GM12878 (cell line): ENCODE results near the gene SLC13A3. TPM values are rescaled to one million over a fixed set of nuclear protein-coding genes. Genes with fewer than 3 reads are reported as not detected.
A peak's percentile ranks its signal among the peaks of the same experiment; 100 is the strongest.

ENCODE experiments used
- ATAC-seq: fragments of 200-7000 bp; cut with Tn5 transposase; 3 replicates; pipeline ENCODE4 v1.9.1; 2020; ENCODE audit warnings: mild to moderate bottlenecking, moderate library complexity
- BruUV-seq: library from RNA; stranded (reverse); fragments of 400-500 nt; replicated peaks from 2 replicates; lab custom pipeline; 2021; lab: Mats Ljungman, UMichigan
- CTCF ChIA-PET: fragments of 300-600 bp; sonication (Branson Sonifier 250); formaldehyde crosslinking; extraction: SDS; loops from one replicate; lab custom pipeline; 2021; ENCODE audit warnings: inconsistent platforms; lab: Yijun Ruan, JAX
- POLR2A ChIA-PET: fragments of 350-600 bp; formaldehyde crosslinking; extraction: SDS; loops from one replicate; lab custom pipeline; 2021; ENCODE audit warnings: inconsistent platforms; lab: Charles Lee
- RAD21 ChIA-PET: fragments of 300-600 bp; sonication (Branson Sonifier 250); formaldehyde crosslinking; loops from one replicate; lab custom pipeline; 2023; ENCODE audit warnings: antibody characterized with exemption; ENCODE audit not compliant: unreplicated experiment; lab: Charles Lee
- SMC1A ChIA-PET: fragments of 300-600 bp; sonication (Branson Sonifier 250); formaldehyde crosslinking; loops from one replicate; lab custom pipeline; 2023; ENCODE audit not compliant: unreplicated experiment, uncharacterized antibody; lab: Charles Lee
- DNase-seq: peaks from one replicate; pipeline ENCODE4 v3.0.0-alpha.2; 2011; ENCODE audit warnings: low read depth, low spot score
- FAIRE-seq: peaks from 3 replicates; lab custom pipeline; 2011; peaks lifted over from hg19 to GRCh38; lab: Jason Lieb, UNC
- H2AFZ ChIP-seq: 2 replicates; pipeline ENCODE4 v1.6.0; 2011; ENCODE audit warnings: low read depth, low read length, control low read depth; ENCODE audit not compliant: control insufficient read depth
- H3K27ac ChIP-seq: 2 replicates; pipeline ENCODE4 v1.5.1; 2011; ENCODE audit warnings: control low read depth; ENCODE audit not compliant: control insufficient read depth, insufficient read depth
- H3K27me3 ChIP-seq, 2 experiments: replicated peaks in 1 of 2; 2 replicates each; pipeline versions ENCODE4 v1.6.0 to v1.6.1; 2011; ENCODE audit warnings: low read length in 1 of 2; ENCODE audit not compliant: control insufficient read depth in 2 of 2, insufficient read depth in 2 of 2
- H3K36me3 ChIP-seq, 2 experiments: 2 replicates each; pipeline ENCODE4 v1.5.1; 2011; ENCODE audit warnings: low read length in 1 of 2; ENCODE audit not compliant: control insufficient read depth in 2 of 2, insufficient read depth in 2 of 2
- H3K4me1 ChIP-seq: 2 replicates; pipeline ENCODE4 v1.6.1; 2011; ENCODE audit warnings: mild to moderate bottlenecking, low read length, moderate library complexity, mixed read lengths; ENCODE audit not compliant: control insufficient read depth, insufficient read depth
- H3K4me2 ChIP-seq: 2 replicates; pipeline ENCODE4 v1.6.0; 2011; ENCODE audit warnings: control low read depth; ENCODE audit not compliant: control insufficient read depth, insufficient read depth
- H3K4me3 ChIP-seq: fragments of 200-600 bp; sonication (generic); 2 replicates; pipeline ENCODE4 v1.5.1; 2016
- H3K79me2 ChIP-seq: 2 replicates; pipeline ENCODE4 v1.6.0; 2011; ENCODE audit warnings: low read length; ENCODE audit not compliant: control insufficient read depth, insufficient read depth
- H3K9ac ChIP-seq: 2 replicates; pipeline ENCODE4 v1.8.0; 2011; ENCODE audit warnings: low read length, control low read depth, mixed read lengths; ENCODE audit not compliant: control insufficient read depth, insufficient read depth
- H3K9me3 ChIP-seq: replicated peaks from 3 replicates; pipeline ENCODE4 v1.5.1; 2011; ENCODE audit warnings: mild to moderate bottlenecking, low read length; ENCODE audit not compliant: control insufficient read depth, insufficient read depth
- H4K20me1 ChIP-seq: 2 replicates; pipeline ENCODE4 v1.6.0; 2011; ENCODE audit not compliant: control insufficient read depth, insufficient read depth
- ASH2L ChIP-seq: fragments of 300-600, 200-600 bp; sonication (generic); IDR thresholded peaks from 2 replicates; pipeline ENCODE4 v1.6.1; 2017; ENCODE audit warnings: low read depth, mild to moderate bottlenecking, borderline replicate concordance
- BCL11A ChIP-seq: IDR thresholded peaks from 2 replicates; pipeline ENCODE4 v1.6.1; 2011; ENCODE audit warnings: low read depth, low read length
- KDM1A ChIP-seq: fragments of 200-600 bp; sonication (generic); IDR thresholded peaks from 2 replicates; pipeline ENCODE4 v1.6.1; 2016; ENCODE audit warnings: borderline replicate concordance
- MTA2 ChIP-seq: fragments of 450-650 bp; IDR thresholded peaks from 2 replicates; pipeline ENCODE4 v1.6.1; 2016; ENCODE audit warnings: low read depth, mild to moderate bottlenecking, moderate library complexity
- NFYA ChIP-seq: IDR thresholded peaks from 2 replicates; pipeline ENCODE4 v1.6.1; 2011; ENCODE audit warnings: low read depth, mild to moderate bottlenecking, low read length, improper control_type of control experiment, borderline replicate concordance
- NR2F1 ChIP-seq: fragments of 450-650 bp; conservative IDR thresholded peaks from 2 replicates; pipeline ENCODE4 v1.6.1; 2017; ENCODE audit warnings: mild to moderate bottlenecking
- SIX5 ChIP-seq: IDR thresholded peaks from 2 replicates; pipeline ENCODE4 v1.6.1; 2011; ENCODE audit warnings: mild to moderate bottlenecking, low read depth, low read length, moderate library complexity; ENCODE audit not compliant: severe bottlenecking
- SREBF1 ChIP-seq: IDR thresholded peaks from 2 replicates; pipeline ENCODE4 v1.6.1; 2012; ENCODE audit warnings: mild to moderate bottlenecking, low read length
- WGBS: methylation state at CpG from one replicate; pipeline ENCODE4 v1.1.6; 2016; ENCODE audit warnings: low lambda C conversion rate; ENCODE audit not compliant: insufficient replicate concordance, insufficient coverage; ENCODE audit errors: missing lambda C conversion rate; 5-methylcytosine and 5-hydroxymethylcytosine counted together
- in situ Hi-C: fragments of 300-500 bp; cut with MboI; formaldehyde crosslinking; loops from 9 replicates; pipeline ENCODE4 v1.14.3; 2018; ENCODE audit warnings: mixed read lengths
- intact Hi-C: fragments of 100-400 bp; cut with micrococcal nuclease; formaldehyde crosslinking; loops from one replicate; pipeline ENCODE4 v1.14.2; 2022; ENCODE audit not compliant: unreplicated experiment
- polyA plus RNA-seq, 11 experiments: library from polyadenylated mRNA; depleted of rRNA in 4 of 11; unstranded in 6 of 11; stranded (reverse) in 5 of 11; fragments of >200 nt; fragmentation: Nextera tagmentation in 4 of 11; fragmentation: Illumina TruSeq in 1 of 11; extraction: Ambion mirVana in 4 of 11; extraction: Trizol in 1 of 11; gene quantifications; 1 replicate in 1 of 11; 2 replicates in 10 of 11; pipeline versions ENCODE4 v1.2.1 to v1.2.3, GENCODE V29; 2011 to 2016; ENCODE audit warnings: inconsistent platforms in 2 of 11, missing spikeins in 2 of 11, low read depth in 1 of 11
- total RNA-seq, 4 experiments: library from RNA; depleted of rRNA in 3 of 4; stranded (reverse); fragments of >200 nt in 3 of 4; fragmentation: Illumina TruSeq in 1 of 4; extraction: Trizol in 1 of 4; gene quantifications; 2 replicates each; pipeline versions ENCODE4 v1.2.1 to v1.2.3, GENCODE V29; 2013 to 2021
- TF ChIP-seq, protein P1 (sequence below): fragments of 450-650 bp; IDR thresholded peaks from 2 replicates; pipeline ENCODE4 v1.6.1; 2017; ENCODE audit warnings: low read depth, mild to moderate bottlenecking, moderate library complexity

The SLC13A3 gene
- total and polyA plus RNA-seq, 10 of the 15 experiments (the other 5 are each of a cell fraction or from before 2014, with no cell fraction given) = 0.03 to 0.76 (median 0.07) TPM; not detected in 4

- TF ChIP-seq, protein P1, sequence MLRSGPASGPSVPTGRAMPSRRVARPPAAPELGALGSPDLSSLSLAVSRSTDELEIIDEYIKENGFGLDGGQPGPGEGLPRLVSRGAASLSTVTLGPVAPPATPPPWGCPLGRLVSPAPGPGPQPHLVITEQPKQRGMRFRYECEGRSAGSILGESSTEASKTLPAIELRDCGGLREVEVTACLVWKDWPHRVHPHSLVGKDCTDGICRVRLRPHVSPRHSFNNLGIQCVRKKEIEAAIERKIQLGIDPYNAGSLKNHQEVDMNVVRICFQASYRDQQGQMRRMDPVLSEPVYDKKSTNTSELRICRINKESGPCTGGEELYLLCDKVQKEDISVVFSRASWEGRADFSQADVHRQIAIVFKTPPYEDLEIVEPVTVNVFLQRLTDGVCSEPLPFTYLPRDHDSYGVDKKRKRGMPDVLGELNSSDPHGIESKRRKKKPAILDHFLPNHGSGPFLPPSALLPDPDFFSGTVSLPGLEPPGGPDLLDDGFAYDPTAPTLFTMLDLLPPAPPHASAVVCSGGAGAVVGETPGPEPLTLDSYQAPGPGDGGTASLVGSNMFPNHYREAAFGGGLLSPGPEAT = no peak
- TF ChIP-seq ASH2L (no peak), NFYA (no peak)
These were observed 75.9 kb downstream of the SLC13A3 start (continued) for GRCh38 chr20:46575394-46575793.

DNA sequence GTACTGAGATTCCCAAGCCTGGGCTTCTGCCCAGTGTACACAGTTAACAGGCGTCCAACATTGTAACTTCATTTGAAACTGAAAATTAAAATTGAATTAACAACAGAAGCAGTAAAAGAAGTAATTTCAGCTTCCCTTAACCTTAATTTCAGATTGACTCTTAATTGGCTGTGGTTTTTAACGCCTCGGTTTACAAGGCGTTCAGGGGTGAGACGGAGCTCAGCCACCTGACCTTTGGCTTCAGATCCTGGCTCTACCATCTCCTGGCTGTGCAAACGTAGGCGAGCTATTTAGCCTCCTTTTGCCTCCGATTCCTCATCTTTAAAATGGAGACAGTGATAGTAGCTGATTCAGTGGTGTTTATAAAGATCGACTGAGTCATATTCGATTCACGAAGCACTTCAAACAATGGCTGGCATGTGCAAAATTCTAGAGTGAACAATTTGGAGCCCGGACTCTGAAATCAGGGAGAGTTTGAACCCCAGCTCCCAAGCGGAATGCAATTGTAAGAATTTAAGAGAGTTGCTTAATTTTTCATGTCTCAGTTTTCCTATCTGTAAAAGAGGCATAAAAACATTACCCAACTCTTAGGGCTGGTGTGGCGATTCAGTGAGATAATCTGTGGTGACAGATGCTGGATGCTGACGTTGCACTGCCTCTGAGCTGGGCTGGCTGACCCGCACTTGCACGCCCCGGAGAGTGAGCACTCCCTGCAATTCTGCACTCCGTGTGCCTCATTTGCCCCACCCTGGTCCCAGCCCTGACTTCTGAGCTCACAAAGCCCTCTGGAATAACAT, 77.3 kb downstream of the SLC13A3 start:
- Histone ChIP-seq H3K9me3 (no peaks in the 10 kb centered on the region), H3K4me1 (no peaks in the 10 kb centered on the region), H3K4me3 (no peak overlapping the region), H3K36me3 (no peaks in the 10 kb centered on the region), H4K20me1 (no peaks in the 10 kb centered on the region), H3K27me3 (no peaks in the 10 kb centered on the region), H3K27ac (no peak overlapping the region), H3K4me2 (no peak overlapping the region)
- ChIA-PET POLR2A (interaction anchor here (1.0 kb wide), 1 partner anchor 11 kb away, joined by 3 read pairs; no protein-coding TSS in a partner anchor), SMC1A (interaction anchor here (1.0 to 1.7 kb wide), 7 partner anchors 8 to 429 kb away, joined by 3 to 4 read pairs (median 3); no protein-coding TSS in a partner anchor), CTCF (interaction anchor here (1.0 to 2.6 kb wide), 6 partner anchors 12 to 107 kb away, joined by 3 to 12 read pairs (median 4); no protein-coding TSS in a partner anchor), RAD21 (interaction anchor here (0.9 to 1.6 kb wide), 4 partner anchors 12 to 116 kb away, joined by 3 to 5 read pairs (median 3); no protein-coding TSS in a partner anchor)
- WGBS = 39% methylated on average over 19 of the region's 19 CpGs
- in situ Hi-C loops = no loop called here
- no peak for ATAC-seq
- DNase-seq = no peak
- TF ChIP-seq KDM1A (no peak), NR2F1 (peak; percentile 54), SREBF1 (no peak), BCL11A (no peak), SIX5 (no peak), MTA2 (peak; percentile 55; the same call in 1 of the 2 replicates)
- TF ChIP-seq, all 136 proteins: peak for 2
- intact Hi-C loops = no loop called here
- no TSS peak for BruUV-seq
- Histone ChIP-seq H3K79me2 (no peaks in the 10 kb centered on the region), H3K9ac (no peak overlapping the region), H2AFZ (no peak overlapping the region)
- FAIRE-seq = no peak
